Keratinocyte (primary cell): ENCODE results near the gene CCR6.

Experiments
- CTCF ChIP-seq, 3 experiments: IDR thresholded peaks in 1 of 3; conservative IDR thresholded peaks in 1 of 3; optimal IDR thresholded peaks in 1 of 3; 2 replicates in 2 of 3; 3 replicates in 1 of 3; pipeline versions ENCODE3 to v1.5.1; 2011; ENCODE audit warnings: low read length in 3 of 3, mild to moderate bottlenecking in 3 of 3, moderate library complexity in 2 of 3, control low read depth in 1 of 3, inconsistent platforms in 1 of 3; ENCODE audit not compliant: insufficient read depth in 2 of 3; ENCODE audit errors: extremely low read depth in 1 of 3
- EZH2 ChIP-seq: IDR thresholded peaks from one replicate; pipeline ENCODE4 v1.6.1; 2012; ENCODE audit warnings: inconsistent platforms, mild to moderate bottlenecking, low read length, moderate library complexity

GRCh38 chr6:167096991-167097390 is 25.9 kb upstream of the CCR6 start:
- no peak for TF ChIP-seq CTCF (optimal IDR thresholded peaks at IDR 0.05 in 1 of 3, IDR thresholded peaks at IDR 0.05 in 1 of 3, conservative IDR thresholded peaks at IDR 0.05 in 1 of 3; ENCODE audit: extremely low read depth in 1 of 3, insufficient read depth in 2 of 3, low read length in 3 of 3)
- TF ChIP-seq EZH2 = no peak
